MCF 10A (cell line): ENCODE data around the gene MARCHF11. TPM values are rescaled to one million over a fixed set of nuclear protein-coding genes. Genes with fewer than 3 reads are reported as not detected.

Experiments
- BruUV-seq: library from RNA; stranded (reverse); fragments of 400-500 nt; replicated peaks from 2 replicates; lab custom pipeline; 2021; lab: Mats Ljungman, UMichigan
- CTCF ChIA-PET: fragments of 300-600 bp; sonication (Branson Sonifier 250); formaldehyde crosslinking; extraction: SDS; loops from one replicate; lab custom pipeline; 2021; ENCODE audit warnings: antibody characterized with exemption, inconsistent platforms; lab: Yijun Ruan, JAX
- POLR2A ChIA-PET: fragments of 300-600, 350-650 bp; sonication (Branson Sonifier 250); formaldehyde crosslinking; extraction: SDS; loops from one replicate; lab custom pipeline; 2020; ENCODE audit warnings: antibody characterized with exemption, inconsistent platforms; lab: Yijun Ruan, JAX
- DNase-seq: peaks from one replicate; pipeline ENCODE4 v3.0.0-alpha.2; 2018; ENCODE audit not compliant: unreplicated experiment
- H3K27ac Mint-ChIP-seq: one replicate; pipeline ENCODE4 v1.8.0; 2022; ENCODE audit warnings: mild to moderate bottlenecking, low read depth, mixed read lengths; ENCODE audit not compliant: unreplicated experiment
- H3K27me3 Mint-ChIP-seq: one replicate; pipeline ENCODE4 v1.8.0; 2022; ENCODE audit warnings: mixed read lengths; ENCODE audit not compliant: insufficient read depth, unreplicated experiment
- H3K36me3 Mint-ChIP-seq: one replicate; pipeline ENCODE4 v1.8.0; 2022; ENCODE audit warnings: mild to moderate bottlenecking, moderate library complexity, mixed read lengths; ENCODE audit not compliant: insufficient read depth, unreplicated experiment
- H3K4me1 Mint-ChIP-seq: one replicate; pipeline ENCODE4 v1.8.0; 2022; ENCODE audit warnings: mixed read lengths; ENCODE audit not compliant: insufficient read depth, unreplicated experiment
- H3K4me3 Mint-ChIP-seq: one replicate; pipeline ENCODE4 v1.8.0; 2022; ENCODE audit warnings: mild to moderate bottlenecking, moderate library complexity, mixed read lengths; ENCODE audit not compliant: unreplicated experiment
- H3K9me3 Mint-ChIP-seq: one replicate; pipeline ENCODE4 v1.8.0; 2022; ENCODE audit warnings: mixed read lengths; ENCODE audit not compliant: unreplicated experiment
- intact Hi-C: fragments of 100-400 bp; cut with micrococcal nuclease; formaldehyde crosslinking; loops from 2 replicates; pipeline ENCODE4 v1.14.1; 2022
- total RNA-seq: library from RNA; stranded (reverse); gene quantifications from 2 replicates; pipeline ENCODE4 v1.2.3, GENCODE V29; 2022
- TF ChIP-seq, protein P1 (sequence below): fragments of 200-600 bp; IDR thresholded peaks from one replicate; pipeline ENCODE4 v1.8.0; 2022; ENCODE audit warnings: antibody characterized with exemption, mild to moderate bottlenecking; ENCODE audit not compliant: unreplicated experiment

Gene MARCHF11
- total RNA-seq, 1 experiment from 2014 or later, result not detected

- Mint-ChIP-seq H3K27me3 (peaks cover 19% of the 10 kb centered on the region), H3K27ac (no peak overlapping the region), H3K9me3 (no peaks in the 10 kb centered on the region), H3K36me3 (no peaks in the 10 kb centered on the region), H3K4me1 (no peaks in the 10 kb centered on the region), H3K4me3 (no peak overlapping the region)
- BruUV-seq, result no TSS peak
- ChIA-PET CTCF (interaction anchor here (0.6 kb wide), 1 partner anchor 106 kb away, joined by 3 read pairs; no protein-coding TSS in a partner anchor), POLR2A (no interaction called here)
- TF ChIP-seq, protein P1, sequence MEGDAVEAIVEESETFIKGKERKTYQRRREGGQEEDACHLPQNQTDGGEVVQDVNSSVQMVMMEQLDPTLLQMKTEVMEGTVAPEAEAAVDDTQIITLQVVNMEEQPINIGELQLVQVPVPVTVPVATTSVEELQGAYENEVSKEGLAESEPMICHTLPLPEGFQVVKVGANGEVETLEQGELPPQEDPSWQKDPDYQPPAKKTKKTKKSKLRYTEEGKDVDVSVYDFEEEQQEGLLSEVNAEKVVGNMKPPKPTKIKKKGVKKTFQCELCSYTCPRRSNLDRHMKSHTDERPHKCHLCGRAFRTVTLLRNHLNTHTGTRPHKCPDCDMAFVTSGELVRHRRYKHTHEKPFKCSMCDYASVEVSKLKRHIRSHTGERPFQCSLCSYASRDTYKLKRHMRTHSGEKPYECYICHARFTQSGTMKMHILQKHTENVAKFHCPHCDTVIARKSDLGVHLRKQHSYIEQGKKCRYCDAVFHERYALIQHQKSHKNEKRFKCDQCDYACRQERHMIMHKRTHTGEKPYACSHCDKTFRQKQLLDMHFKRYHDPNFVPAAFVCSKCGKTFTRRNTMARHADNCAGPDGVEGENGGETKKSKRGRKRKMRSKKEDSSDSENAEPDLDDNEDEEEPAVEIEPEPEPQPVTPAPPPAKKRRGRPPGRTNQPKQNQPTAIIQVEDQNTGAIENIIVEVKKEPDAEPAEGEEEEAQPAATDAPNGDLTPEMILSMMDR, result no peak
- DNase-seq, result no peak
- intact Hi-C loops, result no loop called here
These were observed 160.6 kb downstream of the MARCHF11 start for GRCh38 chr5:16018970-16019369.

DNA sequence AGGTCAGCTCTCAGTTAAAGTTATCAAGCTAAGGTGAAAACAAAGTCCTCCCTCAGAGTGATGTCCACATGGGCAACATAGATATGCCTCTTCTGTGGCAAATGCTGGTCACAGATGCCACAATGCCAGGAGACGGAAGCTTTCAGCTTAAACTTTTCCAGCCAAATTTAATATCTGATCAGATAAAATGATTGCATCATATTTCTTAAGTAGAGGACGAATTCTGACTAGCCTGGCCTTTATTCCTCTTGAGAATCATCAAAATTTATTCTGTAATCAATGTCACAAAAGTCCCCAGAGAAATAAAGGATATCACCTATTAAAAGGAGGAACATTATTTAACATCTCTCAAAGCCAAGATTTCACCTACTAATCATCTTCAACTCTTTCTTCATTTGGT lies 161.9 kb downstream of the MARCHF11 start:
- peaks cover 19% of the 10 kb centered on the region for H3K27me3 Mint-ChIP-seq
- H3K4me3 Mint-ChIP-seq, result no peak overlapping the region
- TF ChIP-seq, protein P1, result no peak
- CTCF ChIA-PET, result interaction anchor here (1.1 kb wide), 1 partner anchor 152 kb away, joined by 4 read pairs; no protein-coding TSS in a partner anchor
- no TSS peak for BruUV-seq
- H3K27ac Mint-ChIP-seq, result no peak overlapping the region
- intact Hi-C loops, result no loop called here
- no peaks in the 10 kb centered on the region for H3K9me3 Mint-ChIP-seq
- no peaks in the 10 kb centered on the region for H3K36me3 Mint-ChIP-seq
- no peak for DNase-seq
- POLR2A ChIA-PET, result interaction anchor here (0.7 kb wide), 1 partner anchor 585 kb away, joined by 3 read pairs; no protein-coding TSS in a partner anchor
- no peaks in the 10 kb centered on the region for H3K4me1 Mint-ChIP-seq
